ENCODE measurements around the gene GGTLC1.
"Not testable (repeated sequence)": the region's sequence is repeated elsewhere in the genome, so short reads cannot be mapped to it uniquely, and the experiment has no call there.

GGTLC1 gene

DNA sequence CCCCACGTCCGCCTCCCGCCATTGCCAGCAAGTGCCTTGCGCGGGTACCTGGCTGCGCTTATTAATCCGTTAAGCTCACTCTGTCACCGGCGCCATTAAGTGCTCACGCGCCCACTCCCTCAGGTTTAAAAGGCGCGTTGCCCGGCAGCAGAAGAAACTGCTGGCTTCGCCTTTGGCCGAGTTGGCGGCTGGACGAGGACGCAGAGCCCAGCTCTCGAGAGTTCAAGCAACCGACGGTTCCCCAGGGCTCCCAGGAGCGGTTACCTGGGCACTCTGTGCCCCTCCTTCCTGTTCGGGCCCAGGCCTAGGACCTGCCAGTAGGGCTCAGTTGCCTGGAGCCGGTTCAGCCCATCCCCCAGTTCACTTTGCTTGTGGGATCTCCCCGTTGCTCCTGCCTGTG is at the start of gene GGTLC1:
Gene GGTLC1, minus strand, starts transcription at position 219 of the 400 bp plus-strand sequence. CDS start 2,168 bp downstream, outside the sequence.
- no peak for DNase-seq (ENCODE audit: low read depth)

- no peak for DNase-seq (ENCODE audit: low read depth)
Observed at GRCh38 chr20:24034820-24035219, 46.2 kb upstream of the GGTLC1 start.

- no peak for DNase-seq (ENCODE audit: low read depth)
Observed at GRCh38 chr20:24033565-24033964, 45.0 kb upstream of the GGTLC1 start.

DNA sequence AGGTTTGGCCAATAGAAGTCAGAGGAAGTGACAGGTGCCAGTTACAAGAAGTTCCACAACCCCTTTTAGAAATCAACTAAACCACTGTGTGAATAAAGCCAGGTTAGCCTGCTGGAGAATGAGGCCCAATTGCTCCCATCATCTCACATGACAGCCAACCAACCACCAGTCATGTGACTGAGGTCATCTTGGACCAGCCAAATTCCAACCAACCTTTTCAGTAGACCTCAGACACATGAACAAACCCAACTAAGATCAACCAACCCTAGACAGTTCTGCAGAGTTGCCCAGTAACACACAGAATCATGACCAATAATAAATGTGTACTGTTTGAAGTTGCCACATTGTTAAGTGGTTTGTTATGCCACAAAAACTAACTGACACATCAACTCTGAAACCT is 44.6 kb upstream of the GGTLC1 start:
- no peak for DNase-seq (ENCODE audit: low read depth)

- DNase-seq (ENCODE audit: low read depth), result no peak
Observed at GRCh38 chr20:24032400-24032898, 43.9 kb upstream of the GGTLC1 start.

- peak; percentile 52 for DNase-seq (ENCODE audit: low read depth)
Observed at GRCh38 chr20:24027229-24027628, 38.6 kb upstream of the GGTLC1 start.

- DNase-seq (ENCODE audit: low read depth), result no peak
Observed at GRCh38 chr20:24022621-24023180, 34.1 kb upstream of the GGTLC1 start.

- DNase-seq (ENCODE audit: low read depth), result no peak
Observed at GRCh38 chr20:24018796-24019195, 30.2 kb upstream of the GGTLC1 start.

GRCh38 chr20:24017458-24017755 is 28.8 kb upstream of the GGTLC1 start:
- no peak for DNase-seq (ENCODE audit: low read depth)

DNA sequence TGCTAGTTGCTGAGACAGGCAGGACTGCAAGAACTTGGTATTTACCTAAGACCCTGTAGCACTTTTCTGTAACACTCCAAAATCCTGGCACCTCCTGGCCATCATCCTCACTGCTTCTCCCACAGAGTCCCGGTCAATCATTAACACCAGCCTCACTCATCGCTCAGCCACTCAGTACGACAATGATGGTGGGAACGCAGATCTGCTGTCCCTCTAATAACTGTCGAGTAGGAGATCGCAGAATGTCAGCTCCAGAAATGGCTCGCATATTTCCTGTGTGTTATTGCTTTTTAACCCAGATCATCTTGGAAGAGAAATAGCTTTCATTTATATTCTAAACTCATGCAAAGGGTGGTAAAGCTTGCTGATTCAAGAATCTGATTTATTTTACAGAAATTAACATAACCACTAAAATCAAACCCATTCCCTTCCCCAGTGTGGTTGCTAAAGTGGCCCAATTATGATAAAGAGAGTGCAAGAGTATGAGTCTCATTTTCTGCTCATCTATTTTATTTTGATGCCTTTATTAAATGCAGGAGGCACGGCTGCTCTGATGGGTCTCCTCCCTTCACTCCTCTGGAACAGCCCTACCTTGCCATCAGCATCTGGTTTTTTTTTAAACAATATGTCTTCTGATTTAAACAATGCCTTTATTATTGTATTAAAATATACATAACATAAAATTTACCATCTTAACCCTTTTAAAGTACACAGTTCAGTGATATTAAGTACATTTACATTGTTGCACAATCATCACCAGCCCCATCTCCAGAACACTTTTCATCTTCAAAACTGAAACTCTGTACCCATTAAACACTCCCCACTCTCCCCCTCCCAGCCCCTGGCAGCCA is 28.3 kb upstream of the GGTLC1 start:
- no peak for DNase-seq (ENCODE audit: low read depth)

DNA sequence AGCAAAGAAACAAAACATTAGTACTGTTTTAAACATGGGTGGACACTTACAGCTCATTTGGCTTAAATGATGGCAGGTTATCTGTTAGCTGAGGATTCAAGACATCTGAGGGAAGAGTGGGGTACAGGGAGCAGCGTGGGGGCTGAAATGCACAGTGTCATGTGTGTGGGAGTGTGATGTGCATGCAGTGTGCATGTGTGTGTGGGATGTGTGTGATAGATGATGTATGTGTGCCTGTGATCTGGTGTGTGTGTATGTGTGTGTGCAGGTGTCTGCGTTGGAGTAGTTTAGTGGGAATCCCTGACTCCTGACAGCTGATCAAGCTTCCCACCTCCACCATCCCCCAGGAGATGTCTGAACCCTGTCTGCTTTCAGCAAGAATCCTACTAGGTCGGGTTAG is 25.4 kb upstream of the GGTLC1 start:
- no peak for DNase-seq (ENCODE audit: low read depth)

DNA sequence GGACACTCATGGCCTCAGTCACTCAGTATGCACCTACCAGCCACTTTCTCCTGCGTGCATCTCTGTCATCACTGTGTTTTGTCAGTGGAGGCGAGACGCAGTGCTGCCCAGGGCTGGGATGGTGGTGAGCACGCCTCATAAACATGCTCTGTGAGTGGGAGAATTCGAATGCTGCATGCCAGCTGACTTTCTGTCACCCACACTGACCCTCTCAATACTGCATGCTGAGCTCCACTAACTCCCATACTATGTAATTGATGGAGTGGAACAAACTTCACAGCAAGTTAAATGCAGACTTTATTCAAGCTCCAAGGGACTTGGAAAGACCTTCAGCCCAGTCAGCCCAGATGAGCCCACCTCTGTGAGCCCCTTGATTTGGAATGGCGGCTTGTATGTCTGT is 22.7 kb upstream of the GGTLC1 start:
- no peak for DNase-seq (ENCODE audit: low read depth)

DNA sequence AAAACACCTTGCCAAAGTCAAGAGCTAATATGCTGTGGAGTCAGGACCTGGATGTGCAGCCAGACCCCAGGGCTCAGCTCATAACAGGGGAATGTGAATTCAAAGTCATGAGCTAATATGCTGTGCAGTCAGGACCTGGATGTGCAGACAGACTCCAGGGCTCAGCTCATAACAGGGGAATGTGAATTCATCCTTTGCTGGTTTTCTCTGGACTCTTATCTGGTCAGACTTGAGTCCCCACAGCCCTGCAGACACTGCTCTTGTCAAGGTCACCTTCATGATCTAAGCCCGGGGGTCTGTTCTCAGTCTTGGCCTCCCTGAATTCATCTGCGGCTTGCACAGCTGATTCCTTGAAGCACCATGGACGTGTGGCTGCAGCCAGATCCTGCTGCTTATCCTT is 19.2 kb upstream of the GGTLC1 start:
- DNase-seq (ENCODE audit: low read depth), result no peak

- no peak for DNase-seq (ENCODE audit: low read depth)
Observed at GRCh38 chr20:24007073-24007595, 18.6 kb upstream of the GGTLC1 start.

- no peak for DNase-seq (ENCODE audit: low read depth)
Observed at GRCh38 chr20:24006626-24007025, 18.0 kb upstream of the GGTLC1 start.

GRCh38 chr20:24004471-24004870 is 15.9 kb upstream of the GGTLC1 start:
- no peak for DNase-seq (ENCODE audit: low read depth)

DNA sequence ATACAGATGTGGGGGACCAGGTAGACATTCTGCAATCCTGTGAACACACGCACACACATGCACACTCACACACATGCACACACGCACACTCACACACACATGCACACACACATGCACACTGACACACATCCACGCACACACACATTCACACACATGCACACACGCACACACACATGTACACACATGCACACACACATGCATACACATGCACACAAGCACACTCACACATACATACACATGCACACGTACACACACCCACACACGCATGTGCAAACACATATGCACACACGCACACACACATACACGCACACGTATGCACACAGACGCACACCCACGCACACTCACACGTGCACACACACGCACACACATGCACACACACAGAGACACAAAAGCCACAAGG is 14.3 kb upstream of the GGTLC1 start:
- no peak for DNase-seq (ENCODE audit: low read depth)

- no peak for DNase-seq (ENCODE audit: low read depth)
Observed at GRCh38 chr20:24001712-24002405, 13.3 kb upstream of the GGTLC1 start.

DNA sequence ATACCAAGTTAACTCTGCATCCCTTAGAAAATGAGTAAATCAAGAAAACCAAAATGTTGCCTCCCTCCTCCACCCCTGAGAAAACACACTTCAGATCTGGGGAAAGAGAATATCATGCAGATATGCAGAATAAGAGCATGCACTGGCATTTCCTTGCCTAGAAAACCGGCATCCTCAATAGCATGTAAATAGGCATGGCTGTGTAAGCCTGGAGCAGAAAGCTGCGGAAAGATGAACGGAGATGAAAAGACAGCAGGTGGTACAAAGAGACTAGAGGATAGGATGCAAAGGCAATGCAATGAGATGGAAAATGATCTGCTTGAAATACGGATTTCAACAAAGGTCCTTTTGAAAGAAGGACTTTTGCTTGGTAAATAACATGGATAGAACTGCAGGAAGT is 10.3 kb upstream of the GGTLC1 start:
- DNase-seq (ENCODE audit: low read depth), result no peak

- no peak for DNase-seq (ENCODE audit: low read depth)
Observed at GRCh38 chr20:23998392-23998791, 9.8 kb upstream of the GGTLC1 start.

DNA sequence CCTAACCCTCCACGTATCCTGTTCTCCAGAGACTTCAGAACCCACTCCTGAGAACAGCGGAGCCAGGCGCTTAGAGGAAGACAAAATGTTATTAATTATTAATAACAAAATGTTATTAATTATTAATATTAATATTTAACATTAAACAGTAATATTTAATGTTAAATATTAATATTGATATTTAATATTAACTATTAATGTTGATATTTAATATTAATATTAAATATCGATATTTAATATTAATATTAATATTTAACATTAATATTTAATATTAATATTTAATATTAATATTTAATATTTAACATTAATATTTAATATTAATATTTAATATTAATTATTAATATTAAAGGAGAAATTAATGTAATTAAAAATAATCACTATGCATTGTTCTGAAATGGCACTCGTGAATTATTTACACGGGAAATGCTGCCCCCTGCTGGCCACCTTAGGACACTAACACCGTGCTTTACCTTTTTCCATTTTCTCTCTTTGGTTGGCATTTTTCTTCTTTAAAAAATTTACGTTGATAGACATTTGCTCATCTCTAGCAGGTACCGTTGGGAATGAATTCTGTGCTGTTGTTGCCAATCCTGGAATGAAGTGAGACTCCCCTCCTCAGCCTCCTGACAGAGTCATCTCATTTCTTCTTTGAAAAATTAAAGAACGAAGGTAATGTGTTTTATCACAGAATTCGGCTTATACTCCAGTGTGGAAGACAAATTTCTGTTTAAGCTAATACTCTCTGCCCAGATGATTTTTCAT is 7.5 kb upstream of the GGTLC1 start:
- DNase-seq (ENCODE audit: low read depth), result peak; percentile 43

- DNase-seq (ENCODE audit: low read depth), result not testable (repeated sequence)
Observed at GRCh38 chr20:23995291-23995690, 6.7 kb upstream of the GGTLC1 start.
